ENCODE results near the gene KLHL15.

Gene KLHL15

GRCh38 chrX:23945206-23945605 lies 81.8 kb downstream of the KLHL15 start:
- no peak for DNase-seq

DNA sequence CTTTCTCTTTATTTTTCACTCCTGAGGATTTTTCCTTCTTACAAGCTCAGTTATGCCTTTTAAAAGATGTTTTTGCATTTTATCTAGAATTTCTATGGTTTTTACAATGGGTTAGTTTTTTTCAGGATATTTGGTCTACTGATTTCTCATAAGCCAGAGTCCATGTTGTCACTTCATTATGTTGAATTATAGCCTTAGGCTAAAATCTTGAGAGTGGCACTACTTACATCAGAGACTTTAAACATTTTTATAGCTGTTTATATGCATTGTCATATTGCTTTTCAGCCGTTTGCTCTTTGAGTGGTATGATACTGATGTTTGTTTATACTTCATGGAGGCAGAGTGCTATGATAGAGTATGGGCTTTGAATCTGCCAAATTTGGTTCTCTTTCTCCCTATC lies 82.8 kb downstream of the KLHL15 start:
- DNase-seq = no peak

DNA sequence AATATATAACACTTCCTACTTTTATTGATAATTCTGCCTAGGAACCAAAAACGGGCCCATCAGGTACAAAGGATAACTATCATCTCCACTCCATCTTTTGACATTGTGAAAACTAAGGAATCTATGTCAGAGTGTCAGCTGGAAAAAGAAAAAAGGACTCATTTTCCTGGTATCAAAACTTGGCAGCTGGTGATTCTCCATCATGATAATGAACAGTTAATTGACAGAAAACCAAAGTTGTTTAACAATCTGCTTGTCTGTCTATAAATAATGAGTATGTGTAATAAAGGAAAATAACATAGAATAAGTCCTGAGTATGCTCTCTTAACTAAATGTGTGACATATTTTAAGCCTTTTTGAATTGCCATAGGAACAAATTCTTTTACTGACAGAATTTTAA lies 87.8 kb downstream of the KLHL15 start:
- DNase-seq = no peak

GRCh38 chrX:23938690-23939089 lies 88.3 kb downstream of the KLHL15 start:
- no peak for DNase-seq

DNA sequence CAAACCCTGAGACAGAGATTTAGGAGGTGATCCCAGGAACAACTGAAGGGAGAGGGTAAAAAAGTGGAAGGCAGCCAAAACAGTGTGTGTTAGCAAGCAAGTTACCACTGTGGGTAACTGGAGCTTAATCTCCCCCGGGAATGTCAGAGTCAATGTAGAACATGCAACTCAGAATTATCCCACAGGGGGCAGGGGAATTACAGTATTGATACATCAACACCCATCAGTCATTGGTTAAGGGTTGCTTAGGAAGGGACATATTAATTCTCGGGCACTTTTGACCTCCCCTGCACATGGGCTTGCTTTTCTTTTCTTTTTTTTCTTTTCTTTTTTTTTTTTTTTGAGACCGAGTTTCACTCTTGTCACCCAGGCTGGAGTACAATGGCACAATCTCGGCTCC lies 89.9 kb downstream of the KLHL15 start:
- no peak for DNase-seq

GRCh38 chrX:23936180-23936579 lies 90.8 kb downstream of the KLHL15 start:
- no peak for DNase-seq

GRCh38 chrX:23935106-23935505 lies 91.9 kb downstream of the KLHL15 start:
- DNase-seq = no peak
